IMR-90 (cell line): Measurements from ENCODE around the gene POLR2I. TPM values are rescaled to one million over a fixed set of nuclear protein-coding genes. Genes with fewer than 3 reads are reported as not detected.

Experiments used
- ATAC-seq: fragments of 200-7000 bp; cut with Tn5 transposase; 2 replicates; pipeline ENCODE4 v1.9.1; 2020; ENCODE audit warnings: low read depth, mild to moderate bottlenecking, moderate library complexity
- BruUV-seq: library from RNA; stranded (reverse); fragments of 400-500 nt; replicated peaks from 2 replicates; lab custom pipeline; 2021; lab: Mats Ljungman, UMichigan
- CTCF ChIA-PET: fragments of 300-600 bp; formaldehyde crosslinking; extraction: SDS; loops from one replicate; lab custom pipeline; 2021; ENCODE audit warnings: antibody characterized with exemption; lab: Yijun Ruan, JAX
- POLR2A ChIA-PET: fragments of 300-600 bp; sonication (Branson Sonifier 250); formaldehyde crosslinking; loops from one replicate; lab custom pipeline; 2022; ENCODE audit warnings: antibody characterized with exemption; ENCODE audit not compliant: unreplicated experiment; lab: Charles Lee
- DNase-seq: peaks from one replicate; pipeline ENCODE4 v3.0.0; 2013
- H2AFZ ChIP-seq: replicated peaks from 2 replicates; pipeline ENCODE3; 2013; ENCODE audit warnings: low read length, mild to moderate bottlenecking; ENCODE audit not compliant: poor library complexity
- H2AK5ac ChIP-seq: 2 replicates; pipeline ENCODE4 v1.6.1; 2013; ENCODE audit warnings: low read depth, low read length, inconsistent platforms
- H2AK9ac ChIP-seq: replicated peaks from 2 replicates; pipeline ENCODE3; 2013; ENCODE audit warnings: mild to moderate bottlenecking, low read depth, low read length, moderate library complexity; ENCODE audit not compliant: poor library complexity
- H2BK120ac ChIP-seq: 2 replicates; pipeline ENCODE4 v1.6.1; 2013; ENCODE audit warnings: low read depth, low read length, inconsistent platforms
- H2BK15ac ChIP-seq: 3 replicates; pipeline ENCODE4 v1.6.1; 2013; ENCODE audit warnings: low read depth, low read length, inconsistent platforms
- H2BK20ac ChIP-seq: 2 replicates; pipeline ENCODE4 v1.6.1; 2013; ENCODE audit warnings: low read depth, mild to moderate bottlenecking, inconsistent platforms, low read length, moderate library complexity
- H2BK5ac ChIP-seq: 2 replicates; pipeline ENCODE4 v1.6.1; 2013; ENCODE audit warnings: mild to moderate bottlenecking, low read depth, low read length, inconsistent platforms; ENCODE audit not compliant: poor library complexity, severe bottlenecking
- H3K14ac ChIP-seq: replicated peaks from 2 replicates; pipeline ENCODE4 v1.6.1; 2013; ENCODE audit warnings: low read depth, low read length, inconsistent platforms
- H3K18ac ChIP-seq: 2 replicates; pipeline ENCODE4 v1.6.1; 2013; ENCODE audit warnings: low read depth, low read length, control low read depth
- H3K23ac ChIP-seq: 2 replicates; pipeline ENCODE4 v1.6.1; 2013; ENCODE audit warnings: low read depth, low read length, inconsistent platforms
- H3K27ac ChIP-seq: 2 replicates; pipeline ENCODE4 v1.5.1; 2013; ENCODE audit warnings: mild to moderate bottlenecking, control low read depth, low read length; ENCODE audit not compliant: insufficient read depth
- H3K27me3 ChIP-seq: 2 replicates; pipeline ENCODE4 v1.6.1; 2013; ENCODE audit warnings: low read length; ENCODE audit not compliant: control insufficient read depth, insufficient read depth
- H3K36me3 ChIP-seq: 2 replicates; pipeline ENCODE4 v1.6.1; 2013; ENCODE audit warnings: low read length, mixed read lengths; ENCODE audit not compliant: control insufficient read depth, insufficient read depth
- H3K4ac ChIP-seq: 2 replicates; pipeline ENCODE4 v1.6.1; 2013; ENCODE audit warnings: low read depth, low read length, inconsistent platforms
- H3K4me1 ChIP-seq: 2 replicates; pipeline ENCODE4 v1.6.1; 2013; ENCODE audit warnings: low read length, mixed read lengths; ENCODE audit not compliant: control insufficient read depth, insufficient read depth
- H3K4me2 ChIP-seq: 2 replicates; pipeline ENCODE4 v1.6.1; 2013; ENCODE audit warnings: low read depth, mild to moderate bottlenecking, control low read depth, low read length, moderate library complexity
- H3K4me3 ChIP-seq: 2 replicates; pipeline ENCODE4 v1.5.1; 2013; ENCODE audit warnings: low read depth, mild to moderate bottlenecking, control low read depth, low read length, moderate library complexity; ENCODE audit not compliant: insufficient read depth
- H3K56ac ChIP-seq: 2 replicates; pipeline ENCODE4 v1.6.1; 2013; ENCODE audit warnings: low read length, inconsistent platforms; ENCODE audit not compliant: insufficient read depth; ENCODE audit errors: extremely low read depth
- H3K79me1 ChIP-seq, 2 experiments: 2 replicates each; pipeline ENCODE4 v1.6.1; 2013; ENCODE audit warnings: low read length in 2 of 2, inconsistent platforms in 1 of 2, low read depth in 1 of 2
- H3K9ac ChIP-seq: 2 replicates; pipeline ENCODE4 v1.6.1; 2013; ENCODE audit warnings: low read depth, low read length, control low read depth
- H3K9me1 ChIP-seq: 2 replicates; pipeline ENCODE4 v1.6.1; 2013; ENCODE audit warnings: low read length, inconsistent platforms; ENCODE audit not compliant: insufficient read depth
- H3K9me3 ChIP-seq: 2 replicates; pipeline ENCODE4 v1.6.1; 2013; ENCODE audit warnings: low read length; ENCODE audit not compliant: control insufficient read depth, insufficient read depth
- H4K20me1 ChIP-seq: 2 replicates; pipeline ENCODE4 v1.6.1; 2013; ENCODE audit warnings: low read length, inconsistent platforms; ENCODE audit not compliant: insufficient read depth
- H4K5ac ChIP-seq: 2 replicates; pipeline ENCODE4 v1.6.1; 2013; ENCODE audit warnings: mild to moderate bottlenecking, low read depth, low read length, control low read depth
- H4K8ac ChIP-seq, 2 experiments: 2 replicates each; pipeline ENCODE4 v1.6.1; 2013; ENCODE audit warnings: low read depth in 2 of 2, low read length in 2 of 2, control low read depth in 1 of 2, inconsistent platforms in 1 of 2
- H4K91ac ChIP-seq: 2 replicates; pipeline ENCODE4 v1.6.1; 2013; ENCODE audit warnings: low read depth, low read length, inconsistent platforms; ENCODE audit not compliant: insufficient read depth
- BHLHE40 ChIP-seq: fragments of 150-350 bp; IDR thresholded peaks from 2 replicates; pipeline ENCODE4 v1.6.1; 2016; ENCODE audit warnings: mild to moderate bottlenecking, low read depth, low read length
- CEBPB ChIP-seq: IDR thresholded peaks from 2 replicates; pipeline ENCODE4 v1.6.1; 2012; ENCODE audit warnings: low read depth, low read length, improper control_type of control experiment
- CHD1 ChIP-seq: IDR thresholded peaks from 2 replicates; pipeline ENCODE4 v1.6.1; 2012; ENCODE audit warnings: low read depth, low read length, improper control_type of control experiment
- CTCF ChIP-seq: conservative IDR thresholded peaks from 2 replicates; pipeline ENCODE4 v1.5.1; 2012; ENCODE audit warnings: mild to moderate bottlenecking, low read depth, low read length, improper control_type of control experiment
- ELK1 ChIP-seq: fragments of 150-350 bp; IDR thresholded peaks from 2 replicates; pipeline ENCODE4 v1.6.1; 2016; ENCODE audit warnings: low read depth, mild to moderate bottlenecking, low read length, moderate library complexity, borderline replicate concordance
- FOS ChIP-seq: fragments of 150-350 bp; IDR thresholded peaks from 2 replicates; pipeline ENCODE4 v1.6.1; 2016; ENCODE audit warnings: low read depth, low read length
- MAFK ChIP-seq: IDR thresholded peaks from 2 replicates; pipeline ENCODE4 v1.6.1; 2012; ENCODE audit warnings: low read depth, low read length, improper control_type of control experiment
- MAZ ChIP-seq: IDR thresholded peaks from 2 replicates; pipeline ENCODE4 v1.6.1; 2012; ENCODE audit warnings: low read depth, mild to moderate bottlenecking, low read length, improper control_type of control experiment, moderate library complexity, borderline replicate concordance
- MXI1 ChIP-seq: IDR thresholded peaks from 2 replicates; pipeline ENCODE4 v1.6.1; 2012; ENCODE audit warnings: low read depth, mild to moderate bottlenecking, low read length, moderate library complexity, borderline replicate concordance
- NFE2L2 ChIP-seq: fragments of 150-350 bp; IDR thresholded peaks from 2 replicates; pipeline ENCODE4 v1.6.1; 2016; ENCODE audit warnings: low read depth, mild to moderate bottlenecking, low read length
- POLR2A ChIP-seq: IDR thresholded peaks from 2 replicates; pipeline ENCODE4 v1.6.1; 2012; ENCODE audit warnings: mild to moderate bottlenecking, low read depth, low read length
- RAD21 ChIP-seq: IDR thresholded peaks from 2 replicates; pipeline ENCODE4 v1.6.1; 2012; ENCODE audit warnings: low read length, improper control_type of control experiment
- RCOR1 ChIP-seq: IDR thresholded peaks from 2 replicates; pipeline ENCODE4 v1.6.1; 2012; ENCODE audit warnings: mild to moderate bottlenecking, low read length, improper control_type of control experiment; ENCODE audit not compliant: insufficient replicate concordance
- RFX5 ChIP-seq: IDR thresholded peaks from 2 replicates; pipeline ENCODE4 v1.8.0; 2012; ENCODE audit warnings: low read depth, mild to moderate bottlenecking, low read length, moderate library complexity
- SMC3 ChIP-seq: fragments of 150-350 bp; IDR thresholded peaks from 2 replicates; pipeline ENCODE4 v1.6.1; 2016; ENCODE audit warnings: low read depth, mild to moderate bottlenecking, antibody characterized with exemption, low read length, moderate library complexity
- USF2 ChIP-seq: fragments of 150-350 bp; IDR thresholded peaks from 2 replicates; pipeline ENCODE4 v1.6.1; 2017; ENCODE audit warnings: mild to moderate bottlenecking, antibody characterized with exemption, low read length, low read depth
- WGBS, 2 experiments: methylation state at CpG; one replicate each; pipeline versions ENCODE4 v1.1.5 to v1.1.7; 2013; ENCODE audit warnings: missing lambda C conversion rate in 2 of 2; ENCODE audit not compliant: insufficient read length in 1 of 2; ENCODE audit errors: extremely low coverage in 2 of 2; 5-methylcytosine and 5-hydroxymethylcytosine counted together
- dilution Hi-C: fragments of 300-500 bp; cut with HindIII; formaldehyde crosslinking; loops from one replicate; pipeline ENCODE4 v1.14.3; 2018; ENCODE audit warnings: low sequenced_read_pairs; ENCODE audit not compliant: unreplicated experiment
- in situ Hi-C: fragments of 300-500 bp; cut with MboI; formaldehyde crosslinking; loops from 3 replicates; pipeline ENCODE4 v1.14.3; 2019; ENCODE audit warnings: low sequenced_read_pairs, inconsistent platforms, mixed read lengths
- intact Hi-C: fragments of 100-400 bp; cut with micrococcal nuclease; formaldehyde crosslinking; loops from 2 replicates; pipeline ENCODE4 v1.10.0; 2022
- polyA plus RNA-seq, 3 experiments: library from polyadenylated mRNA; depleted of rRNA; stranded (reverse); fragments of >200 nt; gene quantifications; 2 replicates each; pipeline ENCODE4 v1.2.3, GENCODE V29; 2012; ENCODE audit warnings: low replicate concordance in 1 of 3
- total RNA-seq: library from RNA; depleted of rRNA; stranded (reverse); fragments of >200 nt; gene quantifications from 2 replicates; pipeline ENCODE4 v1.2.3, GENCODE V29; 2012

POLR2I gene
- total and polyA plus RNA-seq, 2 of the 4 experiments (the other 2 are of a cell fraction): 35.8 to 59.7 TPM

- Histone ChIP-seq H3K4me2 (peak overlapping the region; percentile 91; the same call in 1 of the 2 replicates), H2AK9ac (peak overlapping the region; percentile 97), H3K14ac (no peak overlapping the region), H3K23ac (no peak overlapping the region), H3K56ac (no peak overlapping the region), H3K79me1 (peaks cover 27 to 45% of the 10 kb centered on the region in 2 experiments), H3K9me1 (0 out of 2 replicates have a peak, but pooled peaks cover 6% of the 10 kb centered on the region), H3K27ac (no peak overlapping the region), H2AK5ac (no peak overlapping the region), H4K8ac (no peak overlapping the region; a peak in 1 of 4 replicates), H2BK15ac (no peak overlapping the region), H3K4me1 (peaks cover 7% of the 10 kb centered on the region), H3K9ac (no peak overlapping the region), H3K4ac (no peak overlapping the region), H3K36me3 (peaks cover 18% of the 10 kb centered on the region), H2BK120ac (no peak overlapping the region), H4K91ac (no peak overlapping the region), H4K5ac (no peak overlapping the region), H3K27me3 (no peaks in the 10 kb centered on the region), H3K9me3 (no peaks in the 10 kb centered on the region), H2BK20ac (no peak overlapping the region), H2AFZ (no peak overlapping the region), H4K20me1 (peaks cover 8% of the 10 kb centered on the region), H3K18ac (no peak overlapping the region), H3K4me3 (no peak overlapping the region), H2BK5ac (no peak overlapping the region)
- WGBS, 2 experiments: 92% methylated on average over 21 of the region's 34 CpGs; no CpG with 5 or more reads in 1 of the 2 experiments
- intact Hi-C loops: no loop called here
- no TSS peak for BruUV-seq
- DNase-seq (no peak), ATAC-seq (no peak)
- in situ Hi-C loops: no loop called here
- TF ChIP-seq ELK1 (no peak), MAZ (no peak), MAFK (no peak), CHD1 (no peak), CEBPB (no peak), MXI1 (no peak), NFE2L2 (no peak), SMC3 (no peak), RFX5 (no peak), POLR2A (no peak), BHLHE40 (no peak), FOS (no peak), CTCF (no peak), USF2 (no peak), RCOR1 (no peak), RAD21 (no peak)
- dilution Hi-C loops: no loop called here
- ChIA-PET CTCF (no interaction called here), POLR2A (no interaction called here)
Measured at GRCh38 chr19:36113425-36113824, 1.2 kb downstream of the POLR2I start.
